Nephron progenitor cell (in vitro differentiated cells): ENCODE results near the gene PQBP1.

Source experiments
- DNase-seq: peaks from one replicate; pipeline ENCODE4 v3.0.0; 2021
- H3K27ac Mint-ChIP-seq: 2 replicates; pipeline ENCODE4 v1.8.0; 2021; ENCODE audit warnings: mild to moderate bottlenecking, moderate library complexity, mixed read lengths
- H3K27me3 Mint-ChIP-seq: 2 replicates; pipeline ENCODE4 v1.8.0; 2021; ENCODE audit warnings: mild to moderate bottlenecking, low read depth, mixed read lengths; ENCODE audit not compliant: poor library complexity
- H3K36me3 Mint-ChIP-seq: 2 replicates; pipeline ENCODE4 v1.8.0; 2021; ENCODE audit warnings: low read depth, mixed read lengths
- H3K4me1 Mint-ChIP-seq: 2 replicates; pipeline ENCODE4 v1.8.0; 2021; ENCODE audit warnings: mixed read lengths
- H3K4me3 Mint-ChIP-seq: 2 replicates; pipeline ENCODE4 v1.8.0; 2021; ENCODE audit warnings: mild to moderate bottlenecking, moderate library complexity, mixed read lengths
- H3K9me3 Mint-ChIP-seq: 2 replicates; pipeline ENCODE4 v1.8.0; 2021; ENCODE audit warnings: mild to moderate bottlenecking, moderate library complexity, mixed read lengths
- TF ChIP-seq, protein P1 (sequence below): fragments of 200-600 bp; sonication (generic); IDR thresholded peaks from 2 replicates; pipeline ENCODE4 v1.5.0; 2021; ENCODE audit warnings: antibody characterized with exemption

The PQBP1 gene

GRCh38 chrX:48902135-48902534 lies 4.4 kb downstream of the PQBP1 start:
- peaks cover 33% of the 10 kb centered on the region for H3K9me3 Mint-ChIP-seq
- no peak for DNase-seq
- H3K36me3 Mint-ChIP-seq = peaks cover 28% of the 10 kb centered on the region
- peaks cover 7% of the 10 kb centered on the region for H3K4me1 Mint-ChIP-seq
- peaks cover 3% of the 10 kb centered on the region for H3K27me3 Mint-ChIP-seq
- H3K4me3 Mint-ChIP-seq = no peak overlapping the region
- H3K27ac Mint-ChIP-seq = peak overlapping the region; percentile 94
- TF ChIP-seq, protein P1, sequence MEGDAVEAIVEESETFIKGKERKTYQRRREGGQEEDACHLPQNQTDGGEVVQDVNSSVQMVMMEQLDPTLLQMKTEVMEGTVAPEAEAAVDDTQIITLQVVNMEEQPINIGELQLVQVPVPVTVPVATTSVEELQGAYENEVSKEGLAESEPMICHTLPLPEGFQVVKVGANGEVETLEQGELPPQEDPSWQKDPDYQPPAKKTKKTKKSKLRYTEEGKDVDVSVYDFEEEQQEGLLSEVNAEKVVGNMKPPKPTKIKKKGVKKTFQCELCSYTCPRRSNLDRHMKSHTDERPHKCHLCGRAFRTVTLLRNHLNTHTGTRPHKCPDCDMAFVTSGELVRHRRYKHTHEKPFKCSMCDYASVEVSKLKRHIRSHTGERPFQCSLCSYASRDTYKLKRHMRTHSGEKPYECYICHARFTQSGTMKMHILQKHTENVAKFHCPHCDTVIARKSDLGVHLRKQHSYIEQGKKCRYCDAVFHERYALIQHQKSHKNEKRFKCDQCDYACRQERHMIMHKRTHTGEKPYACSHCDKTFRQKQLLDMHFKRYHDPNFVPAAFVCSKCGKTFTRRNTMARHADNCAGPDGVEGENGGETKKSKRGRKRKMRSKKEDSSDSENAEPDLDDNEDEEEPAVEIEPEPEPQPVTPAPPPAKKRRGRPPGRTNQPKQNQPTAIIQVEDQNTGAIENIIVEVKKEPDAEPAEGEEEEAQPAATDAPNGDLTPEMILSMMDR = no peak

DNA sequence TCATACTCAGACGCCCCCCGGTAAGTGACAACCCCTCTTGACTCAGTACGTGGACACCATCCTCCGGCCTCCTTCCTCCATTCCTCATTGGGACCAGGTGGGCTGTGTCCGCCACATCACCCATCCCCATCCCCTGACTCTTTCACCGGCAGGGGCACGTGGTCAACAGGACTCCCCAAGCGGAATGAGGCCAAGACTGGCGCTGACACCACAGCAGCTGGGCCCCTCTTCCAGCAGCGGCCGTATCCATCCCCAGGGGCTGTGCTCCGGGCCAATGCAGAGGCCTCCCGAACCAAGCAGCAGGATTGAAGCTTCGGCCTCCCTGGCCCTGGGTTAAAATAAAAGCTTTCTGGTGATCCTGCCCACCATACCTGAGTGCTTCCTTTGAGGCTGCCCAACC lies 5.0 kb downstream of the PQBP1 start:
- Mint-ChIP-seq H3K4me3 (no peak overlapping the region), H3K27ac (no peak overlapping the region), H3K36me3 (peaks cover 28% of the 10 kb centered on the region), H3K27me3 (peaks cover under 1% of the 10 kb centered on the region), H3K4me1 (peaks cover 6% of the 10 kb centered on the region), H3K9me3 (peaks cover 33% of the 10 kb centered on the region)
- TF ChIP-seq, protein P1 = no peak
- DNase-seq = no peak

DNA sequence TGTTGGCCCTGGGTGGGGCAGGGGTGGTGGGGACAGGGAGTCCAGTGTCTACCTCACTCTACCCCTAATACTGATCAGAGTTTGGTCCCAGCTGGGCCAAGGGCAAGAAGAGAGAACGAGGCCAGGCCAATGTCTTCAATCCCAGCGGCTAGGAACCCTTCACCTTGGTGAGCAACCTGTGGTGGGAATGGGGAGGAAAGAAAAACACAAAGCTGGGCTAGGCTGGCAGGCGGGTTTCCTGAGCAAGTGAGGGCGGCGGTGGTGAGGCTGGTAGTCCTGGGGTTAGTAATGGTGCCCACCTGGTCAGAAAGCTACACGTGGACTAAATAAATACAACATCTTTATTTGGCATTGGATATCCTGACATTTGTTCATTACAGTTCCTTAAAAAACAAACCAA lies 5.6 kb downstream of the PQBP1 start:
- H3K27ac Mint-ChIP-seq = no peak overlapping the region
- peaks cover 3% of the 10 kb centered on the region for H3K4me1 Mint-ChIP-seq
- no peak overlapping the region for H3K4me3 Mint-ChIP-seq
- no peak for DNase-seq
- TF ChIP-seq, protein P1 = no peak
- peaks cover 29% of the 10 kb centered on the region for H3K36me3 Mint-ChIP-seq
- H3K9me3 Mint-ChIP-seq = peaks cover 32% of the 10 kb centered on the region
- H3K27me3 Mint-ChIP-seq = no peaks in the 10 kb centered on the region

DNA sequence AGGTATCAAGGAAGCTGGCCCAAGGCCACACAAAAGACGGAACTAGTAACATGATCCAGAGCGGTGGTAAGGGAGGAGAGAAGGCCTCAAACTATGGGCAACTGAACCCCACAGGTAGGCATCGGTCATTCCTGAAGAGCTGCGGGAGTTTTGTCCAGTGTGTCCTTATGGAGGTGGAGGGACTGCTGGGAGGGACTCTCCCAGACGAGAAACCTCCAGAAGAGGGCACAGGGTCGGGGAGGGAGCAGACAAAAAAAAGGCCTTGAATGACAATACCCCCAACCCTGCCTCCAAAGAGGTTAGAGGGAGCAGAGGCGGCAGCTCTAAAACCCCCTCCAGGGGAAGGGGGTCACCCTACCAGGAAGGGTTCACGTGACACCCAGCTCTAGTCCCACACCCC lies 6.5 kb downstream of the PQBP1 start:
- H3K27me3 Mint-ChIP-seq = no peaks in the 10 kb centered on the region

GRCh38 chrX:48904626-48905025 lies 6.9 kb downstream of the PQBP1 start:
- Mint-ChIP-seq H3K27me3 (no peaks in the 10 kb centered on the region), H3K4me3 (no peak overlapping the region), H3K36me3 (peaks cover 34% of the 10 kb centered on the region), H3K27ac (no peak overlapping the region), H3K4me1 (no peaks in the 10 kb centered on the region), H3K9me3 (peaks cover 33% of the 10 kb centered on the region)
- TF ChIP-seq, protein P1 = no peak
- DNase-seq = no peak

More for the DNA sequence above, 6.5 kb downstream of the PQBP1 start:
- peaks cover 33% of the 10 kb centered on the region for H3K9me3 Mint-ChIP-seq
- H3K4me3 Mint-ChIP-seq = no peak overlapping the region
- DNase-seq = no peak
- no peaks in the 10 kb centered on the region for H3K4me1 Mint-ChIP-seq
- H3K27ac Mint-ChIP-seq = peak overlapping the region; percentile 77
- TF ChIP-seq, protein P1 = no peak
- peaks cover 34% of the 10 kb centered on the region for H3K36me3 Mint-ChIP-seq

DNA sequence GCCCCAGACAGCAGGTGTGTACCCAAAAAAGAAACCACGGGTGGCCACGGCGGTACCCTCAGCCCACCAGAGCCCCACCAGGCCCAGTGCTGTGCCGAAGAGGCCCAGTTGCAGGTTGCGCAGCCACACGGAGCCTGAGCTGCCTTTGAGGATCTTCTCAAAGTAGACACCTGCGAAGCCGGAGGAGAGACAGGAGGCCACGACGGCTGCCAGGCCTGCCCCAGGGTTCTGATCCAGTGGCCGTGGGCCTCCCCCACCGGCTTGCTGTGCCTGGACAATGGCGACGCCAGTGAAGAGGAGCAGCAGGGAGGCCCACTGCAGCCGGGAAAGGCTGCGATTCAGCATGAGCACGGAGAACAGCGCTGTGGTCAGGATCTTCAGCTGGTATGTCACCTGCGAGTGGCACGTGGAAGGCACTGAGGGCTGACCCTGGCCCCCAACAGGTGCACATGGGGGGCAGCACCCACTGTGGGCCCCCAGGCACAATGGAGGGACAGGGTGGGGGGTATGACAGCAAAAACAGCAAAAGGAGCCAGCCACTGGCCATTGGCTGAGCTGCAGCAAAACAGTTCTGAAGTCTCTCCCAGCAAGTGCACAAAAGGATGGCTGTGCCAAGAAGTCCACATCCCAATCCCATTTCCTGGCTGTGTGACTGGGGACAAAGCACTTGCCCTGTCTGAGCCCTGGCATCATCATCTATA lies 7.5 kb downstream of the PQBP1 start:
- no peak overlapping the region for H3K27ac Mint-ChIP-seq
- H3K9me3 Mint-ChIP-seq = peaks cover 33% of the 10 kb centered on the region

More for the DNA sequence above, 7.5 kb downstream of the PQBP1 start:
- Mint-ChIP-seq H3K27me3 (no peaks in the 10 kb centered on the region), H3K4me3 (no peak overlapping the region), H3K36me3 (peaks cover 34% of the 10 kb centered on the region), H3K4me1 (peaks cover under 1% of the 10 kb centered on the region)
- TF ChIP-seq, protein P1 = no peak
- no peak for DNase-seq
